Nephron progenitor cell (in vitro differentiated cells): ENCODE measurements around the gene SYNPR.

ENCODE experiments used
- DNase-seq: peaks from one replicate; pipeline ENCODE4 v3.0.0; 2021
- H3K27ac Mint-ChIP-seq: 2 replicates; pipeline ENCODE4 v1.8.0; 2021; ENCODE audit warnings: mild to moderate bottlenecking, moderate library complexity, mixed read lengths
- H3K27me3 Mint-ChIP-seq: 2 replicates; pipeline ENCODE4 v1.8.0; 2021; ENCODE audit warnings: mild to moderate bottlenecking, low read depth, mixed read lengths; ENCODE audit not compliant: poor library complexity
- H3K36me3 Mint-ChIP-seq: 2 replicates; pipeline ENCODE4 v1.8.0; 2021; ENCODE audit warnings: low read depth, mixed read lengths
- H3K4me1 Mint-ChIP-seq: 2 replicates; pipeline ENCODE4 v1.8.0; 2021; ENCODE audit warnings: mixed read lengths
- H3K4me3 Mint-ChIP-seq: 2 replicates; pipeline ENCODE4 v1.8.0; 2021; ENCODE audit warnings: mild to moderate bottlenecking, moderate library complexity, mixed read lengths
- H3K9me3 Mint-ChIP-seq: 2 replicates; pipeline ENCODE4 v1.8.0; 2021; ENCODE audit warnings: mild to moderate bottlenecking, moderate library complexity, mixed read lengths
- CTCF ChIP-seq: fragments of 200-600 bp; sonication (generic); IDR thresholded peaks from 2 replicates; pipeline ENCODE4 v1.5.0; 2021; ENCODE audit warnings: antibody characterized with exemption

The SYNPR gene

GRCh38 chr3:63355809-63356208, 77.7 kb downstream of the SYNPR start:
- no peak for TF ChIP-seq CTCF
- no peaks in the 10 kb centered on the region for H3K36me3 Mint-ChIP-seq
- no peak overlapping the region for H3K4me3 Mint-ChIP-seq
- no peak for DNase-seq
- no peaks in the 10 kb centered on the region for H3K9me3 Mint-ChIP-seq
- peaks cover 6% of the 10 kb centered on the region for H3K27me3 Mint-ChIP-seq
- no peaks in the 10 kb centered on the region for H3K4me1 Mint-ChIP-seq
- H3K27ac Mint-ChIP-seq: no peak overlapping the region

GRCh38 chr3:63364495-63364894, 86.4 kb downstream of the SYNPR start:
- DNase-seq: peak; percentile 19
- H3K9me3 Mint-ChIP-seq: no peaks in the 10 kb centered on the region
- no peak overlapping the region for H3K27ac Mint-ChIP-seq
- no peaks in the 10 kb centered on the region for H3K36me3 Mint-ChIP-seq
- H3K4me1 Mint-ChIP-seq: no peaks in the 10 kb centered on the region
- H3K4me3 Mint-ChIP-seq: no peak overlapping the region
- TF ChIP-seq CTCF: no peak
- peaks cover 6% of the 10 kb centered on the region for H3K27me3 Mint-ChIP-seq

GRCh38 chr3:63364910-63365309, 86.8 kb downstream of the SYNPR start:
- no peaks in the 10 kb centered on the region for H3K4me1 Mint-ChIP-seq
- no peak overlapping the region for H3K4me3 Mint-ChIP-seq
- H3K9me3 Mint-ChIP-seq: no peaks in the 10 kb centered on the region
- peak; percentile 55 for TF ChIP-seq CTCF
- H3K27me3 Mint-ChIP-seq: peaks cover 6% of the 10 kb centered on the region
- DNase-seq: peak; percentile 15
- no peak overlapping the region for H3K27ac Mint-ChIP-seq
- H3K36me3 Mint-ChIP-seq: no peaks in the 10 kb centered on the region

GRCh38 chr3:63365671-63366070, 87.6 kb downstream of the SYNPR start:
- Mint-ChIP-seq H3K27ac (no peak overlapping the region), H3K4me1 (no peaks in the 10 kb centered on the region), H3K36me3 (no peaks in the 10 kb centered on the region), H3K4me3 (no peak overlapping the region), H3K9me3 (peaks cover 2% of the 10 kb centered on the region), H3K27me3 (peaks cover 2% of the 10 kb centered on the region)
- TF ChIP-seq CTCF: no peak
- no peak for DNase-seq

- peaks cover 2% of the 10 kb centered on the region for H3K27me3 Mint-ChIP-seq
- H3K27ac Mint-ChIP-seq: no peak overlapping the region
- no peak for TF ChIP-seq CTCF
- no peaks in the 10 kb centered on the region for H3K36me3 Mint-ChIP-seq
- DNase-seq: no peak
- peaks cover 12% of the 10 kb centered on the region for H3K9me3 Mint-ChIP-seq
- H3K4me3 Mint-ChIP-seq: no peak overlapping the region
- peaks cover 8% of the 10 kb centered on the region for H3K4me1 Mint-ChIP-seq
These were observed 92.0 kb downstream of the SYNPR start for GRCh38 chr3:63370094-63370493.

- H3K4me1 Mint-ChIP-seq: peaks cover 6% of the 10 kb centered on the region
- H3K27ac Mint-ChIP-seq: no peak overlapping the region
- no peak for TF ChIP-seq CTCF
- H3K4me3 Mint-ChIP-seq: no peak overlapping the region
- peaks cover 4% of the 10 kb centered on the region for H3K27me3 Mint-ChIP-seq
- no peaks in the 10 kb centered on the region for H3K36me3 Mint-ChIP-seq
- H3K9me3 Mint-ChIP-seq: no peaks in the 10 kb centered on the region
- DNase-seq: no peak
These were observed 104.9 kb downstream of the SYNPR start for GRCh38 chr3:63383040-63383439.
